ENCODE results near the gene MON2.
A peak's percentile ranks its signal among the peaks of the same experiment; 100 is the strongest.
"Not testable (repeated sequence)": the region's sequence is repeated elsewhere in the genome, so short reads cannot be mapped to it uniquely, and the experiment has no call there.

MON2 gene

GRCh38 chr12:62466594-62467491, at the start of gene MON2:
TSS of gene MON2 (plus strand) at chr12:62466826. CDS start at chr12:62467208, 382 bp downstream.
- DNase-seq, result peak; percentile 85

- no peak for DNase-seq
These were observed 40.5 kb upstream of the MON2 start for GRCh38 chr12:62426089-62426488.

- DNase-seq, result no peak
These were observed 37.2 kb upstream of the MON2 start for GRCh38 chr12:62429457-62429856.

- DNase-seq, result no peak
These were observed 31.9 kb upstream of the MON2 start for GRCh38 chr12:62434494-62435302.

GRCh38 chr12:62435303-62436163, 31.1 kb upstream of the MON2 start:
- peak; percentile 57 for DNase-seq

- DNase-seq, result no peak
These were observed 30.5 kb upstream of the MON2 start for GRCh38 chr12:62436164-62436503.

- peak; percentile 58 for DNase-seq
These were observed 28.4 kb upstream of the MON2 start for GRCh38 chr12:62438098-62438692.

- no peak for DNase-seq
These were observed 19.7 kb upstream of the MON2 start for GRCh38 chr12:62446754-62447452.

GRCh38 chr12:62448436-62448835, 18.2 kb upstream of the MON2 start:
- DNase-seq, result no peak

- not testable (repeated sequence) for DNase-seq
These were observed 11.2 kb upstream of the MON2 start for GRCh38 chr12:62455429-62455828.

- no peak for DNase-seq
These were observed 8.0 kb upstream of the MON2 start for GRCh38 chr12:62458626-62459025.

- DNase-seq, result no peak
These were observed 6.7 kb upstream of the MON2 start for GRCh38 chr12:62459976-62460375.

- not testable (repeated sequence) for DNase-seq
These were observed 5.3 kb upstream of the MON2 start for GRCh38 chr12:62461171-62461837.

- DNase-seq, result not testable (repeated sequence)
These were observed 3.4 kb upstream of the MON2 start for GRCh38 chr12:62463252-62463651.

- peak; percentile 37 for DNase-seq
These were observed 520 bp upstream of the MON2 start for GRCh38 chr12:62466018-62466593.

GRCh38 chr12:62468397-62468796, 1.8 kb downstream of the MON2 start:
- DNase-seq, result no peak

GRCh38 chr12:62468935-62469334, 2.3 kb downstream of the MON2 start:
- DNase-seq, result no peak

GRCh38 chr12:62469704-62470103, 3.1 kb downstream of the MON2 start:
- no peak for DNase-seq

GRCh38 chr12:62471734-62472133, 5.1 kb downstream of the MON2 start:
- DNase-seq, result no peak

GRCh38 chr12:62472472-62472871, 5.8 kb downstream of the MON2 start:
- DNase-seq, result no peak

Data from fibroblast of upper back skin (primary cell).